ENCODE measurements around the gene WHRN. TPM values are rescaled to one million over a fixed set of nuclear protein-coding genes. Genes with fewer than 3 reads are reported as not detected.

The WHRN gene
- total RNA-seq, 1 experiment from 2014 or later, result 24.3 TPM

DNA sequence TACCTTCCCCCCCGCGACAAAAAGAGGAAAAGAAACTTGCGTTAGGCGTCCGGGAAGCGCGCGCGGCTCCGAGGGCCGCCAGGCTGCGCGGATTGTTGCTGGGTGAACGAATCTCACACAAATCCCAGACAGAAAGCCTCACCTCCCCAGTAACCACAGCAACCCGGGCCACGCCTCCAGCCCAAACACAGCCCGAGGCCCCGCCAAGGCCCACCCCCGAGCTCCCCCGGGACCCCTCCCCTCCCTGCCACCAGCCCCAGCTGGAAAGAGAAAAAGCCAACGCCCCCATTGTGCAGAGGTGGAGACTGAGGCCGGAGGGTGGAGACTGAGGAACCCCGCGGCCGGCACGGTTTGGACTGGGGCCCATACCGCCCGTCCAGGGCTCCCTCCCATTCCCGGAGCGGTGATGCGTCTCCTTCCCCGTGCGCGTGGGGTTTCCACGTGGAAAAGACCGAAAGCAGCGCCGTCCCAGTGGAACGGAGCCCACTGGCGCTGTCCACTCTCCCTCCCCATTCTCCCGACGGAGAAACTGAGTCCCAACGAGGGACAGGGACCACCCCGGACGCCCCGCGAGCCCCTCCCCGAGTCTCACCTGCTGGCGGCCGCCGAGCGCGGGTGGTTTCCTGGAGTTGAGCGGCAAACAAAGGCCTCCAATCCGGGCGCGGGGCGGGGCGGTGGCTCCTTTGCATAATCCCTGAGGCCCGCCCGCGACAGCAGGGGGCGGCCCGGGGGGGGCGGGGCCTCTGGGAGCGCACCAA lies 107.2 kb downstream of the WHRN start (continued):
- no peak for TF ChIP-seq TCF7 (CRISPR knock-in tag; IDR thresholded peaks at IDR 0.05; ENCODE audit: low read depth)
- TF ChIP-seq ATF1 (CRISPR knock-in tag; IDR thresholded peaks at IDR 0.05), result no peak
- no peak for TF ChIP-seq ATF6 (CRISPR knock-in tag; IDR thresholded peaks at IDR 0.05)
- TF ChIP-seq MAX (CRISPR knock-in tag; IDR thresholded peaks at IDR 0.05), result no peak; the same call in 1 of the 2 replicates
- TF ChIP-seq RELA (CRISPR knock-in tag; IDR thresholded peaks at IDR 0.05; ENCODE audit: borderline replicate concordance), result no peak
- no peak for TF ChIP-seq GABPB1 (CRISPR knock-in tag; IDR thresholded peaks at IDR 0.05)
- TF ChIP-seq ZNF263 (CRISPR knock-in tag; IDR thresholded peaks at IDR 0.05; ENCODE audit: low read depth), result no peak
- no peak for TF ChIP-seq ZNF532 (CRISPR knock-in tag; IDR thresholded peaks at IDR 0.05; ENCODE audit: borderline replicate concordance)
- TF ChIP-seq, protein P1, sequence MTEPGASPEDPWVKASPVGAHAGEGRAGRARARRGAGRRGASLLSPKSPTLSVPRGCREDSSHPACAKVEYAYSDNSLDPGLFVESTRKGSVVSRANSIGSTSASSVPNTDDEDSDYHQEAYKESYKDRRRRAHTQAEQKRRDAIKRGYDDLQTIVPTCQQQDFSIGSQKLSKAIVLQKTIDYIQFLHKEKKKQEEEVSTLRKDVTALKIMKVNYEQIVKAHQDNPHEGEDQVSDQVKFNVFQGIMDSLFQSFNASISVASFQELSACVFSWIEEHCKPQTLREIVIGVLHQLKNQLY (CRISPR knock-in tag; IDR thresholded peaks at IDR 0.05), result no peak
- no peak for TF ChIP-seq CREM (CRISPR knock-in tag; IDR thresholded peaks at IDR 0.05)
- peak; percentile 77; the same call in 1 of the 2 replicates for TF ChIP-seq PRRX2 (CRISPR knock-in tag; IDR thresholded peaks at IDR 0.05)
- no peak for TF ChIP-seq ESRRA (CRISPR knock-in tag; IDR thresholded peaks at IDR 0.05; ENCODE audit: borderline replicate concordance)
- TF ChIP-seq GRHL2 (CRISPR knock-in tag; IDR thresholded peaks at IDR 0.05; ENCODE audit: insufficient replicate concordance, severe bottlenecking), result no peak
- TF ChIP-seq EMX1 (CRISPR knock-in tag; IDR thresholded peaks at IDR 0.05), result no peak
- no peak for TF ChIP-seq SMAD4 (CRISPR knock-in tag; IDR thresholded peaks at IDR 0.05)
- no peak for TF ChIP-seq ZNF232 (CRISPR knock-in tag; IDR thresholded peaks at IDR 0.05)
- peak; percentile 80 for TF ChIP-seq SP1 (CRISPR knock-in tag; conservative IDR thresholded peaks at IDR 0.05)
- TF ChIP-seq, protein P2, sequence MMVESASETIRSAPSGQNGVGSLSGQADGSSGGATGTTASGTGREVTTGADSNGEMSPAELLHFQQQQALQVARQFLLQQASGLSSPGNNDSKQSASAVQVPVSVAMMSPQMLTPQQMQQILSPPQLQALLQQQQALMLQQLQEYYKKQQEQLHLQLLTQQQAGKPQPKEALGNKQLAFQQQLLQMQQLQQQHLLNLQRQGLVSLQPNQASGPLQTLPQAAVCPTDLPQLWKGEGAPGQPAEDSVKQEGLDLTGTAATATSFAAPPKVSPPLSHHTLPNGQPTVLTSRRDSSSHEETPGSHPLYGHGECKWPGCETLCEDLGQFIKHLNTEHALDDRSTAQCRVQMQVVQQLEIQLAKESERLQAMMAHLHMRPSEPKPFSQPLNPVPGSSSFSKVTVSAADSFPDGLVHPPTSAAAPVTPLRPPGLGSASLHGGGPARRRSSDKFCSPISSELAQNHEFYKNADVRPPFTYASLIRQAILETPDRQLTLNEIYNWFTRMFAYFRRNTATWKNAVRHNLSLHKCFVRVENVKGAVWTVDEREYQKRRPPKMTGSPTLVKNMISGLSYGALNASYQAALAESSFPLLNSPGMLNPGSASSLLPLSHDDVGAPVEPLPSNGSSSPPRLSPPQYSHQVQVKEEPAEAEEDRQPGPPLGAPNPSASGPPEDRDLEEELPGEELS (CRISPR knock-in tag; IDR thresholded peaks at IDR 0.05), result no peak
- no peak for TF ChIP-seq NR1H2 (CRISPR knock-in tag; IDR thresholded peaks at IDR 0.05)
- no peak; the same call in 1 of the 2 replicates for TF ChIP-seq FOXP1 (CRISPR knock-in tag; IDR thresholded peaks at IDR 0.05; ENCODE audit: borderline replicate concordance)
- TF ChIP-seq ZSCAN18 (CRISPR knock-in tag; IDR thresholded peaks at IDR 0.05), result no peak
- no peak for TF ChIP-seq ELF4 (CRISPR knock-in tag; IDR thresholded peaks at IDR 0.05; ENCODE audit: low read depth)
- TF ChIP-seq NFATC4 (CRISPR knock-in tag; IDR thresholded peaks at IDR 0.05), result no peak
- peak; percentile 59; the same call in 1 of the 2 replicates for TF ChIP-seq NFYB (CRISPR knock-in tag; conservative IDR thresholded peaks at IDR 0.05; ENCODE audit: low read depth)
- TF ChIP-seq ZNF416 (CRISPR knock-in tag; IDR thresholded peaks at IDR 0.05), result no peak
- TF ChIP-seq, protein P3, sequence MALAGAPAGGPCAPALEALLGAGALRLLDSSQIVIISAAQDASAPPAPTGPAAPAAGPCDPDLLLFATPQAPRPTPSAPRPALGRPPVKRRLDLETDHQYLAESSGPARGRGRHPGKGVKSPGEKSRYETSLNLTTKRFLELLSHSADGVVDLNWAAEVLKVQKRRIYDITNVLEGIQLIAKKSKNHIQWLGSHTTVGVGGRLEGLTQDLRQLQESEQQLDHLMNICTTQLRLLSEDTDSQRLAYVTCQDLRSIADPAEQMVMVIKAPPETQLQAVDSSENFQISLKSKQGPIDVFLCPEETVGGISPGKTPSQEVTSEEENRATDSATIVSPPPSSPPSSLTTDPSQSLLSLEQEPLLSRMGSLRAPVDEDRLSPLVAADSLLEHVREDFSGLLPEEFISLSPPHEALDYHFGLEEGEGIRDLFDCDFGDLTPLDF (CRISPR knock-in tag; IDR thresholded peaks at IDR 0.05), result no peak
- no peak for TF ChIP-seq ZNF138 (CRISPR knock-in tag; conservative IDR thresholded peaks at IDR 0.05)
